Measurements from ENCODE around the gene TRIB2.

The TRIB2 gene

GRCh38 chr2:12688893-12689292 is 27.8 kb upstream of the TRIB2 start:
- Histone ChIP-seq H3K27ac (no peak overlapping the region), H3K9me3 (ENCODE audit: low read depth, low read length) (no peaks in the 10 kb centered on the region), H3K9ac (ENCODE audit: insufficient read length) (no peak overlapping the region), H3K36me3 (ENCODE audit: insufficient read depth, low read length) (no peaks in the 10 kb centered on the region), H3K4me3 (no peak overlapping the region)
- no peak for DNase-seq (ENCODE audit: low read depth, low spot score)
- TF ChIP-seq EZH2 (IDR thresholded peaks at IDR 0.05) (no peak), FOXP2 (optimal IDR thresholded peaks at IDR 0.05; ENCODE audit: control extremely low read depth, extremely low read length, insufficient read depth) (no peak), POLR2AphosphoS5 (IDR thresholded peaks at IDR 0.05; ENCODE audit: borderline replicate concordance, low read depth, low read length) (no peak)

- no peak overlapping the region for H3K4me3 ChIP-seq
- H3K9me3 ChIP-seq (ENCODE audit: low read depth, low read length): no peaks in the 10 kb centered on the region
- no peak overlapping the region for H3K27ac ChIP-seq
- TF ChIP-seq EZH2 (IDR thresholded peaks at IDR 0.05): no peak
- TF ChIP-seq FOXP2 (optimal IDR thresholded peaks at IDR 0.05; ENCODE audit: control extremely low read depth, extremely low read length, insufficient read depth): no peak
- TF ChIP-seq POLR2AphosphoS5 (IDR thresholded peaks at IDR 0.05; ENCODE audit: borderline replicate concordance, low read depth, low read length): no peak
- H3K9ac ChIP-seq (ENCODE audit: insufficient read length): no peak overlapping the region
- no peaks in the 10 kb centered on the region for H3K36me3 ChIP-seq (ENCODE audit: insufficient read depth, low read length)
- no peak for DNase-seq (ENCODE audit: low read depth, low spot score)
These were observed 23.2 kb upstream of the TRIB2 start for GRCh38 chr2:12693509-12693908.

- Histone ChIP-seq H3K9ac (ENCODE audit: insufficient read length) (no peak overlapping the region), H3K9me3 (ENCODE audit: low read depth, low read length) (no peaks in the 10 kb centered on the region), H3K36me3 (ENCODE audit: insufficient read depth, low read length) (no peaks in the 10 kb centered on the region), H3K4me3 (no peak overlapping the region), H3K27ac (no peak overlapping the region)
- DNase-seq (ENCODE audit: low read depth, low spot score): no peak
- TF ChIP-seq POLR2AphosphoS5 (IDR thresholded peaks at IDR 0.05; ENCODE audit: borderline replicate concordance, low read depth, low read length) (no peak), EZH2 (IDR thresholded peaks at IDR 0.05) (no peak)
These were observed 21.6 kb upstream of the TRIB2 start for GRCh38 chr2:12694990-12695774.

GRCh38 chr2:12697617-12698016 is 19.1 kb upstream of the TRIB2 start:
- H3K4me3 ChIP-seq: no peak overlapping the region
- TF ChIP-seq EZH2 (IDR thresholded peaks at IDR 0.05) (no peak), POLR2AphosphoS5 (IDR thresholded peaks at IDR 0.05; ENCODE audit: borderline replicate concordance, low read depth, low read length) (no peak), FOXP2 (optimal IDR thresholded peaks at IDR 0.05; ENCODE audit: control extremely low read depth, extremely low read length, insufficient read depth) (no peak)
- no peak overlapping the region for H3K9ac ChIP-seq (ENCODE audit: insufficient read length)
- DNase-seq (ENCODE audit: low read depth, low spot score): no peak
- no peak overlapping the region for H3K27ac ChIP-seq
- no peaks in the 10 kb centered on the region for H3K36me3 ChIP-seq (ENCODE audit: insufficient read depth, low read length)
- no peaks in the 10 kb centered on the region for H3K9me3 ChIP-seq (ENCODE audit: low read depth, low read length)

- no peak for DNase-seq (ENCODE audit: low read depth, low spot score)
- Histone ChIP-seq H3K4me3 (no peak overlapping the region), H3K27ac (no peak overlapping the region), H3K9ac (ENCODE audit: insufficient read length) (no peak overlapping the region), H3K9me3 (ENCODE audit: low read depth, low read length) (no peaks in the 10 kb centered on the region), H3K36me3 (ENCODE audit: insufficient read depth, low read length) (no peaks in the 10 kb centered on the region)
- TF ChIP-seq FOXP2 (optimal IDR thresholded peaks at IDR 0.05; ENCODE audit: control extremely low read depth, extremely low read length, insufficient read depth) (no peak), EZH2 (IDR thresholded peaks at IDR 0.05) (no peak), POLR2AphosphoS5 (IDR thresholded peaks at IDR 0.05; ENCODE audit: borderline replicate concordance, low read depth, low read length) (no peak)
These were observed 15.7 kb upstream of the TRIB2 start for GRCh38 chr2:12700989-12701388.

- TF ChIP-seq EZH2 (IDR thresholded peaks at IDR 0.05): no peak
- TF ChIP-seq FOXP2 (optimal IDR thresholded peaks at IDR 0.05; ENCODE audit: control extremely low read depth, extremely low read length, insufficient read depth): no peak
- TF ChIP-seq POLR2AphosphoS5 (IDR thresholded peaks at IDR 0.05; ENCODE audit: borderline replicate concordance, low read depth, low read length): no peak
- Histone ChIP-seq H3K9ac (ENCODE audit: insufficient read length) (no peak overlapping the region), H3K27ac (peak overlapping the region; percentile 79; the same call in 1 of the 2 replicates), H3K4me3 (no peak overlapping the region), H3K36me3 (ENCODE audit: insufficient read depth, low read length) (no peaks in the 10 kb centered on the region), H3K9me3 (ENCODE audit: low read depth, low read length) (no peaks in the 10 kb centered on the region)
- DNase-seq (ENCODE audit: low read depth, low spot score): no peak
These were observed 15.0 kb upstream of the TRIB2 start for GRCh38 chr2:12701786-12702167.

GRCh38 chr2:12702168-12703121 is 14.3 kb upstream of the TRIB2 start:
- TF ChIP-seq FOXP2 (optimal IDR thresholded peaks at IDR 0.05; ENCODE audit: control extremely low read depth, extremely low read length, insufficient read depth) (no peak), POLR2AphosphoS5 (IDR thresholded peaks at IDR 0.05; ENCODE audit: borderline replicate concordance, low read depth, low read length) (0 out of 2 replicates have a peak, but pooled peaks have one; percentile 20)
- peak overlapping the region; percentile 38 for H3K4me3 ChIP-seq
- no peak overlapping the region for H3K9ac ChIP-seq (ENCODE audit: insufficient read length)
- peak overlapping the region; percentile 79 for H3K27ac ChIP-seq
- H3K36me3 ChIP-seq (ENCODE audit: insufficient read depth, low read length): no peaks in the 10 kb centered on the region
- H3K9me3 ChIP-seq (ENCODE audit: low read depth, low read length): no peaks in the 10 kb centered on the region
- peak; percentile 91 for DNase-seq (ENCODE audit: low read depth, low spot score)

GRCh38 chr2:12704378-12704777 is 12.4 kb upstream of the TRIB2 start:
- no peak overlapping the region for H3K27ac ChIP-seq
- H3K4me3 ChIP-seq: no peak overlapping the region
- TF ChIP-seq FOXP2 (optimal IDR thresholded peaks at IDR 0.05; ENCODE audit: control extremely low read depth, extremely low read length, insufficient read depth) (no peak), POLR2AphosphoS5 (IDR thresholded peaks at IDR 0.05; ENCODE audit: borderline replicate concordance, low read depth, low read length) (no peak), EZH2 (IDR thresholded peaks at IDR 0.05) (no peak)
- no peaks in the 10 kb centered on the region for H3K9me3 ChIP-seq (ENCODE audit: low read depth, low read length)
- H3K36me3 ChIP-seq (ENCODE audit: insufficient read depth, low read length): no peaks in the 10 kb centered on the region
- DNase-seq (ENCODE audit: low read depth, low spot score): no peak
- no peak overlapping the region for H3K9ac ChIP-seq (ENCODE audit: insufficient read length)
